Left renal pelvis (tissue), 4 donors: ENCODE measurements around the gene SULT2B1. TPM values are rescaled to one million over a fixed set of nuclear protein-coding genes. Genes with fewer than 3 reads are reported as not detected.
A peak's percentile ranks its signal among the peaks of the same experiment; 100 is the strongest.

Source experiments
- DNase-seq, 4 donors: peaks; one replicate each; pipeline ENCODE4 v3.0.0-alpha.2; 2013; ENCODE audit warnings: low read depth in 4 of 4, low spot score in 3 of 4
- polyA plus RNA-seq, 4 donors: library from polyadenylated mRNA; unstranded; fragments of 120-200 nt; gene quantifications; one replicate each; pipeline ENCODE4 v1.2.1, GENCODE V29; 2013; ENCODE audit not compliant: insufficient read length in 4 of 4

SULT2B1 gene
- polyA plus RNA-seq, 4 donors, result 0.10 to 0.60 (median 0.39) TPM

- no peak for DNase-seq
Observed at GRCh38 chr19:48632692-48633147, 80.7 kb downstream of the SULT2B1 start.

GRCh38 chr19:48633148-48634035 lies 81.4 kb downstream of the SULT2B1 start:
- no peak for DNase-seq

- DNase-seq, result no peak
Observed at GRCh38 chr19:48634036-48634342, 82.0 kb downstream of the SULT2B1 start.

GRCh38 chr19:48634424-48635262 lies 82.7 kb downstream of the SULT2B1 start:
- DNase-seq, result peak; percentile 87 to 96 (median 94)

GRCh38 chr19:48635263-48635965 lies 83.4 kb downstream of the SULT2B1 start:
- no peak for DNase-seq

GRCh38 chr19:48635966-48636858 lies 84.2 kb downstream of the SULT2B1 start:
- no peak for DNase-seq

- DNase-seq, result no peak
Observed at GRCh38 chr19:48636859-48637448, 85.0 kb downstream of the SULT2B1 start, which contains the start of gene DBP. TSS of gene DBP (minus strand) at chr19:48637379. CDS start at chr19:48636994, 385 bp downstream.

- peak; percentile 96 to 98 (median 98) for DNase-seq
Observed at GRCh38 chr19:48637449-48637947, 85.5 kb downstream of the SULT2B1 start.

GRCh38 chr19:48637948-48638830 lies 86.2 kb downstream of the SULT2B1 start:
- peak in 3 of 4 donors; percentile 85 to 93 (median 86) for DNase-seq

GRCh38 chr19:48638831-48639381 lies 86.9 kb downstream of the SULT2B1 start:
- DNase-seq, result no peak

- DNase-seq, result no peak
Observed at GRCh38 chr19:48639483-48640375, 87.8 kb downstream of the SULT2B1 start.

GRCh38 chr19:48641850-48642249 lies 89.9 kb downstream of the SULT2B1 start:
- DNase-seq, result no peak

- no peak for DNase-seq
Observed at GRCh38 chr19:48642862-48643261, 90.9 kb downstream of the SULT2B1 start.

- DNase-seq, result no peak
Observed at GRCh38 chr19:48644355-48644754, 92.4 kb downstream of the SULT2B1 start.

- DNase-seq, result peak in 1 of 4 donors; percentile 65
Observed at GRCh38 chr19:48644839-48645619, 93.1 kb downstream of the SULT2B1 start.

GRCh38 chr19:48645620-48646000 lies 93.6 kb downstream of the SULT2B1 start:
- DNase-seq, result no peak
